GM13977 (cell line): ENCODE measurements around the gene KIF3B.
"Not testable (repeated sequence)": the region's sequence is repeated elsewhere in the genome, so short reads cannot be mapped to it uniquely, and the experiment has no call there.

Experiments used
- DNase-seq: peaks from one replicate; pipeline ENCODE4 v3.0.0; 2012; ENCODE audit warnings: low spot score
- CTCF ChIP-seq: IDR thresholded peaks from 2 replicates; pipeline ENCODE4 v1.5.1; 2012; ENCODE audit warnings: mild to moderate bottlenecking, control low read depth; ENCODE audit not compliant: insufficient read depth; ENCODE audit errors: extremely low read depth, missing control alignments
- in situ Hi-C: fragments of 300-500 bp; cut with MboI; formaldehyde crosslinking; loops from one replicate; pipeline ENCODE4 v1.12.0; 2022; ENCODE audit warnings: low sequenced_read_pairs, low pct_unique_long_range_greater_than_20kb, mixed read lengths, inconsistent platforms; ENCODE audit not compliant: unreplicated experiment

The KIF3B gene

GRCh38 chr20:32368925-32369324 lies 91.5 kb downstream of the KIF3B start:
- DNase-seq, result no peak
- TF ChIP-seq CTCF, result no peak
- in situ Hi-C loops, result no loop called here

- no peak for DNase-seq
- in situ Hi-C loops, result no loop called here
- TF ChIP-seq CTCF, result no peak
These were observed 93.4 kb downstream of the KIF3B start for GRCh38 chr20:32370897-32371296.

DNA sequence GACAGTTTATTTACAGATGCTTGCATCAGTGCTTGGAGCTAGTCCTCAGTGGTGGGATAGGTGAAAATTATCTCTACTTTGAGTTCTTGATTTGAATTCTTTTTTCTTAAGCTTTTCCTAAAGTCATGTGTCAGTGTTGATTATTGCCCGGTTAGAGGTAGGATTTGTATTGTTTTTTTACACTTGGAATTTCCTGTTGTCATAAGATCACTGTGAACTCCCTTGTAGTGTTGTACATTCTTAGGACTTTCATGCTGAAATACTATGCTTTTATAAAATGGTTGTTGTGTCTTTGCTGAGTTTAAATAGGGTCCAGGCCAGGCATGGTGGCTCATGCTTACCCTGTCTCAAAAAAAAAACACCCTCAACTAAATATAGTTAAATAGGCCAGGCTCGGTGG lies 101.0 kb downstream of the KIF3B start:
- no peak for DNase-seq
- TF ChIP-seq CTCF, result no peak
- in situ Hi-C loops, result no loop called here

DNA sequence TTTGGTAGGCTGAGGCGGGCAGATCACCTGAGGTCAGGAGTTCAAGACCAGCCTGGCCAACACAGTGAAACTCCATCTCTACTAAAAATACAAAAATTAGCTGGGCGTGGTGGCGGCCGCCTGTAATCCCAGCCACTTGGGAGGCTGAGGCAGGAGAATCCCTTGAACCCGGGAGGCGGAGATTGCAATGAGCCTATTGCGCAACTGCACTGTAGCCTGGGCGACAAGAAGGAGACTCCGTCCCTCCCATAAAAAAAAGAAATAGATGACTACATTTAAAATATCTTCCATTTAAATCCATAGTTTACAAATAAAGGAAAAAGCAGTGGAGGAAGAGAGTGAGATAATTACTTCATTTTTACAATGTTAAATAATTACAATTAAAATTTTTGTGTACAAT lies 102.6 kb downstream of the KIF3B start:
- DNase-seq, in situ Hi-C loops: not testable (repeated sequence)

- no peak for DNase-seq
- in situ Hi-C loops, result no loop called here
- TF ChIP-seq CTCF, result no peak
These were observed 103.3 kb downstream of the KIF3B start for GRCh38 chr20:32380745-32381144.

- no peak for DNase-seq
- no peak for TF ChIP-seq CTCF
- in situ Hi-C loops, result no loop called here
These were observed 104.9 kb downstream of the KIF3B start for GRCh38 chr20:32382102-32382950.

DNA sequence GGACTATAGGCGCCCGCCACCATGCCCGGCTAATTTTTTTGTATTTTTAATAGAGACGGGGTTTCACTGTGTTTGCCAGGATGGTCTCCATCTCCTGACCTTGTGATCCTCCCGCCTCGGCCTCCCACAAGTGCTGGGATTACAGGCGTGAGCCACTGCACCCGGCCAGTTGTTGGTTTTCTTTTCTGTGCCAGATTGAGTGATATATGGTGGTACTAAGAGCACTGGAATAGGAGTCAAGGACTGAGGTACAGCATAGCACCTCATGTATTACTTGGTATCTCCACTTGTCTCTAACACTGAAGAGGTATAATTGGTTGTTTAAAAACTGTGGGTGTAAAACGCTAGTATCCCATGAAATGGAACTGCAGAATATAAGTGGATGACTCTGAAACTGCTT lies 106.0 kb downstream of the KIF3B start:
- DNase-seq, in situ Hi-C loops: not testable (repeated sequence)
